ENCODE results near the gene PCDH9.

The PCDH9 gene

GRCh38 chr13:67062160-67062559 is 168.0 kb downstream of the PCDH9 start:
- H3K4me3 ChIP-seq (ENCODE audit: low read depth, low read length), result no peak overlapping the region
- TF ChIP-seq CTCF (IDR thresholded peaks at IDR 0.05; ENCODE audit: low read depth, low read length), result no peak
- no peak for TF ChIP-seq MAX (IDR thresholded peaks at IDR 0.05; ENCODE audit: low read depth, low read length)
- TF ChIP-seq POLR2A (IDR thresholded peaks at IDR 0.05; ENCODE audit: extremely low read depth, insufficient read length), result no peak
- no peak for TF ChIP-seq MYC (IDR thresholded peaks at IDR 0.05; ENCODE audit: low read depth, low read length)
- DNase-seq (ENCODE audit: low read depth), result no peak

GRCh38 chr13:67061750-67062149 is 168.4 kb downstream of the PCDH9 start:
- DNase-seq (ENCODE audit: low read depth), result no peak
- H3K4me3 ChIP-seq (ENCODE audit: low read depth, low read length), result no peak overlapping the region
- no peak for TF ChIP-seq MAX (IDR thresholded peaks at IDR 0.05; ENCODE audit: low read depth, low read length)
- no peak for TF ChIP-seq POLR2A (IDR thresholded peaks at IDR 0.05; ENCODE audit: extremely low read depth, insufficient read length)
- TF ChIP-seq CTCF (IDR thresholded peaks at IDR 0.05; ENCODE audit: low read depth, low read length), result no peak
- TF ChIP-seq MYC (IDR thresholded peaks at IDR 0.05; ENCODE audit: low read depth, low read length), result no peak

- TF ChIP-seq CTCF (IDR thresholded peaks at IDR 0.05; ENCODE audit: low read depth, low read length) (no peak), MAX (IDR thresholded peaks at IDR 0.05; ENCODE audit: low read depth, low read length) (no peak), MYC (IDR thresholded peaks at IDR 0.05; ENCODE audit: low read depth, low read length) (no peak)
Observed at GRCh38 chr13:67052550-67053490, 177.3 kb downstream of the PCDH9 start.

GRCh38 chr13:67049744-67050143 is 180.4 kb downstream of the PCDH9 start:
- H3K4me3 ChIP-seq (ENCODE audit: low read depth, low read length), result no peak overlapping the region
- no peak for DNase-seq (ENCODE audit: low read depth)

More at GRCh38 chr13:67052550-67053490, 177.3 kb downstream of the PCDH9 start:
- H3K4me3 ChIP-seq (ENCODE audit: low read depth, low read length), result no peak overlapping the region
- DNase-seq (ENCODE audit: low read depth), result no peak

GRCh38 chr13:67048821-67049150 is 181.3 kb downstream of the PCDH9 start:
- TF ChIP-seq CTCF (IDR thresholded peaks at IDR 0.05; ENCODE audit: low read depth, low read length) (no peak), MYC (IDR thresholded peaks at IDR 0.05; ENCODE audit: low read depth, low read length) (no peak), POLR2A (IDR thresholded peaks at IDR 0.05; ENCODE audit: extremely low read depth, insufficient read length) (no peak), MAX (IDR thresholded peaks at IDR 0.05; ENCODE audit: low read depth, low read length) (no peak)
- no peak for DNase-seq (ENCODE audit: low read depth)
- H3K4me3 ChIP-seq (ENCODE audit: low read depth, low read length), result no peak overlapping the region

More at GRCh38 chr13:67049744-67050143, 180.4 kb downstream of the PCDH9 start:
- TF ChIP-seq MAX (IDR thresholded peaks at IDR 0.05; ENCODE audit: low read depth, low read length), result no peak
- no peak for TF ChIP-seq MYC (IDR thresholded peaks at IDR 0.05; ENCODE audit: low read depth, low read length)
- TF ChIP-seq CTCF (IDR thresholded peaks at IDR 0.05; ENCODE audit: low read depth, low read length), result no peak
- TF ChIP-seq POLR2A (IDR thresholded peaks at IDR 0.05; ENCODE audit: extremely low read depth, insufficient read length), result no peak
